ENCODE measurements around the gene PDZK1IP1.
"Not testable (repeated sequence)": the region's sequence is repeated elsewhere in the genome, so short reads cannot be mapped to it uniquely, and the experiment has no call there.

PDZK1IP1 gene

GRCh38 chr1:47198214-47198613, 8.4 kb upstream of the PDZK1IP1 start:
- no peak for TF ChIP-seq CTCF (IDR thresholded peaks at IDR 0.05; ENCODE audit: insufficient read depth, low read length, poor library complexity, severe bottlenecking)
- H3K4me3 ChIP-seq (replicated peaks; ENCODE audit: low read depth, low read length), result no peak overlapping the region
- H3K36me3 ChIP-seq (ENCODE audit: control insufficient read depth, insufficient read depth, low read length), result no peaks in the 10 kb centered on the region
- no peak for DNase-seq (ENCODE audit: extremely low read depth, insufficient read length)
- H3K27me3 ChIP-seq (replicated peaks; ENCODE audit: control insufficient read depth, insufficient read depth, low read length), result peaks cover 2% of the 10 kb centered on the region; the same call in 1 of the 2 replicates

- DNase-seq (ENCODE audit: extremely low read depth, insufficient read length), result no peak
- TF ChIP-seq CTCF (IDR thresholded peaks at IDR 0.05; ENCODE audit: insufficient read depth, low read length, poor library complexity, severe bottlenecking), result no peak
- Histone ChIP-seq H3K36me3 (ENCODE audit: control insufficient read depth, insufficient read depth, low read length) (no peaks in the 10 kb centered on the region), H3K27me3 (replicated peaks; ENCODE audit: control insufficient read depth, insufficient read depth, low read length) (peaks cover 2% of the 10 kb centered on the region; the same call in 1 of the 2 replicates), H3K4me3 (replicated peaks; ENCODE audit: low read depth, low read length) (no peak overlapping the region)
These were observed 6.8 kb upstream of the PDZK1IP1 start for GRCh38 chr1:47196622-47197021.

GRCh38 chr1:47195981-47196380, 6.1 kb upstream of the PDZK1IP1 start:
- H3K4me3 ChIP-seq (replicated peaks; ENCODE audit: low read depth, low read length); H3K27me3 ChIP-seq (replicated peaks; ENCODE audit: control insufficient read depth, insufficient read depth, low read length); H3K36me3 ChIP-seq (ENCODE audit: control insufficient read depth, insufficient read depth, low read length); DNase-seq (ENCODE audit: extremely low read depth, insufficient read length): not testable (repeated sequence)

GRCh38 chr1:47194311-47194710, 4.5 kb upstream of the PDZK1IP1 start:
- no peak for TF ChIP-seq CTCF (IDR thresholded peaks at IDR 0.05; ENCODE audit: insufficient read depth, low read length, poor library complexity, severe bottlenecking)
- Histone ChIP-seq H3K27me3 (replicated peaks; ENCODE audit: control insufficient read depth, insufficient read depth, low read length) (peaks cover 2% of the 10 kb centered on the region; the same call in 1 of the 2 replicates), H3K36me3 (ENCODE audit: control insufficient read depth, insufficient read depth, low read length) (no peaks in the 10 kb centered on the region), H3K4me3 (replicated peaks; ENCODE audit: low read depth, low read length) (no peak overlapping the region)
- no peak for DNase-seq (ENCODE audit: extremely low read depth, insufficient read length)

GRCh38 chr1:47193496-47193895, 3.7 kb upstream of the PDZK1IP1 start:
- not testable (repeated sequence) for DNase-seq (ENCODE audit: extremely low read depth, insufficient read length); H3K36me3 ChIP-seq (ENCODE audit: control insufficient read depth, insufficient read depth, low read length); H3K4me3 ChIP-seq (replicated peaks; ENCODE audit: low read depth, low read length); H3K27me3 ChIP-seq (replicated peaks; ENCODE audit: control insufficient read depth, insufficient read depth, low read length)

GRCh38 chr1:47192458-47193384, 2.9 kb upstream of the PDZK1IP1 start:
- Histone ChIP-seq H3K27me3 (replicated peaks; ENCODE audit: control insufficient read depth, insufficient read depth, low read length) (peaks cover 2% of the 10 kb centered on the region; the same call in 1 of the 2 replicates), H3K36me3 (ENCODE audit: control insufficient read depth, insufficient read depth, low read length) (no peaks in the 10 kb centered on the region), H3K4me3 (replicated peaks; ENCODE audit: low read depth, low read length) (no peak overlapping the region)
- peak; percentile 96 for TF ChIP-seq CTCF (IDR thresholded peaks at IDR 0.05; ENCODE audit: insufficient read depth, low read length, poor library complexity, severe bottlenecking)
- DNase-seq (ENCODE audit: extremely low read depth, insufficient read length), result no peak
